ENCODE data around the gene IL1RN. TPM values are rescaled to one million over a fixed set of nuclear protein-coding genes. Genes with fewer than 3 reads are reported as not detected.

Gene IL1RN
- total RNA-seq, 2 donors from 2014 or later: 0.68 to 1.2 TPM

DNA sequence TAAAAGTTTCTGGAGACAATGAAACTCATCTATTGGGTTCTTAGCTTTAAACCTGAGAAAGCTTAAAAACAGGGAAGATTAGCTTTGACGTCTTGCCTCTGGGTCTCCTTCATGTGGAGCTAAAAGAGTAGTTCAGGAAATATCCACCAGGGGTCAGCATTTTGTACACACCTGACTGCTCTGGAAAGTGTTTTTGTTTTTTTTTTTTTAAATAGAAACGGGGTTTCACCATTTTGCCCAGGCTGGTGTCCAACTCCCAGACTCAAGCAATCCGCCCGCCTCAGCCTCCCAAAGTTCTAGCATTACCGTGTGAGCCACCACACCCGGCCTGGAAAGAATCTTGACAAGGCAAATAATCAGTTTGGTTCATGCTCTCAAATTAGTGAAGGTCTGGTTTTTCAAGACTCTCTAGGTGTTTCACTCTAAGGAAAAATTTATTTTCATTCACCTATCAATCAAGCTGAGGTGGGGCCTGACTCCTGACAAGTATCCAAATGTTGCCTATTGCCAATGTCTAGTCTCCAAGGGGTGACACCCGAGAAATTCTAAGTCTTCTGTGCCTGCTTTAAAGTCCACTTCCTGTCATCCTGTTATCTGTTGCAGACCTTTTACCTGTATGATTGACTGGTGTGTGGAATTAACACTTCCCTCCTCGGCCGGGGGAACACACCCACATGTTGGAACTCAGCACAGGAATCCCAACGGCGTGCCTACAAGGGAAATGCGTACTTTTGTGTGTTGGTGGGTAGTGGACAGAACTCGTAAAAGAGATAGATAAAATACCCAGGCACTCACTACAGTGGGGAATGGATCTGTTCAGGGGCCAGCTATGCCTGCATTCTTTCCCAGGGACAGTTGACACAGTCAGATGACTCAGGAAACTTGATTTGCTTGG, 11.3 kb downstream of the IL1RN start:
- no peaks in the 10 kb centered on the region for H3K9me3 ChIP-seq (ENCODE audit: control insufficient read depth, low read length, poor library complexity, severe bottlenecking)
- Mint-ChIP-seq H3K27me3 (no peaks in the 10 kb centered on the region), H3K4me1 (peaks cover 14% of the 10 kb centered on the region), H3K36me3 (ENCODE audit: low read depth) (no peaks in the 10 kb centered on the region), H3K4me3 (peak overlapping the region; percentile 49), H3K27ac (peak overlapping the region; percentile 60)
- ATAC-seq (peak; percentile 85), DNase-seq (peak in 1 of 3 donors; percentile 52)

DNA sequence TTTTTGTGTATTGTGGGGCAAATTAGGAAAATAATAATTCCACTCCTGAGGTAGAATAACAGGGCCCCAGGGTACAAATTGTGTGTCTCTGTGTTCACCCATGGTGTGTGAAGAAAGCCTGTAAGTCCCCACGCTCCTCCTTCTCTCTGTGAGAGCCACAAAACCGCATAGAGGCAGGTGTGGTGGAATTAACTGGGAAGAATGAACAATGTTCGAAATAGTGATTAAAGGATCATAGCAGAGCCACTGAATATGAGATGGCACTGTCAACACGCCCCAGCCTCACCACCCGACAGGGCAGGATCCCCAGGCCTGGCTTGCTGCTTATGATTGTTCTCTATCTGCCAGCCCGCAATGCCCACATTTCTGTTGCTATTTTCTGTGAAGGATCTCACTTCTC, 14.1 kb downstream of the IL1RN start:
- H3K27ac Mint-ChIP-seq: no peak overlapping the region
- H3K4me1 Mint-ChIP-seq: peaks cover 12% of the 10 kb centered on the region
- no peaks in the 10 kb centered on the region for H3K27me3 Mint-ChIP-seq
- no peak overlapping the region for H3K4me3 Mint-ChIP-seq
- H3K36me3 Mint-ChIP-seq (ENCODE audit: low read depth): no peaks in the 10 kb centered on the region
- no peaks in the 10 kb centered on the region for H3K9me3 ChIP-seq (ENCODE audit: control insufficient read depth, low read length, poor library complexity, severe bottlenecking)
- no peak for DNase-seq
- ATAC-seq: no peak

DNA sequence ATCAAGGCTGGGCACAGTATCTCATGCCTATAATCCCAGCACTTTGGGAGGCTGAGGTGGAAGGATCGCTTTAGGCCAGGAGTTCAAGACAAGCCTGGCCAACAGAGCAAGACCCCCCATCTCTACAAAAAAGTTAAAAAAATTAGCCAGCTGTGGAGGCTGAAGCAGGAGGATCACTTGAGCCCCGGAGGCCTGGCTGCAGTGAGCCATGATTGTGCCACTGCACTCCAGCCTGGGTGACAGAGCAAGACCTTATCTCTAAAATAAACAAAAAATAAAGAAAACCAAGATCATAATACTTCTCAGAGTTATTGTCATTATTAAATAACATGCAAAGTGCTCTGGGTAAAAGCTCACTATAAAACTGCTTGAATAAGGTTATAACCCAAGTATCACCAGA, 14.9 kb downstream of the IL1RN start:
- DNase-seq: no peak
- no peaks in the 10 kb centered on the region for H3K9me3 ChIP-seq (ENCODE audit: control insufficient read depth, low read length, poor library complexity, severe bottlenecking)
- Mint-ChIP-seq H3K27me3 (no peaks in the 10 kb centered on the region), H3K4me3 (no peak overlapping the region), H3K36me3 (ENCODE audit: low read depth) (no peaks in the 10 kb centered on the region), H3K4me1 (peaks cover 8% of the 10 kb centered on the region), H3K27ac (no peak overlapping the region)
- no peak for ATAC-seq

DNA sequence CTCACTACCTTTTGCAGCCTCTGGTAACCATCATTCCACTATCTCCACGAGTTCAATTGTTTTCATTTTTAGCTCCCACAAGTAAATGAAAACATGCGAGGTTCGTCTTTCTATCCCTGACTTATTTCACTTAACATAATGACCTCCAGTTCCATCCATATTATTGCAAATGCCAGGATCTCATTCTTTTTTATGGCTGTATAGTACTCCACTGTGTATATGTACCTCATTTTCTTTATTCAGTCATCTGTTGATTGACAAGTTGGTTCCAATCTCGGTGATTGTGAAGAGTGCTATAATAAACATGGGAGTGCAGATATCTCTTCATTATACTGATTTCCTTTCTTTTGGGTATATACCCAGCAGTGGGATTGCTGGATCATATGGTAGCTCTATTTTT, 16.9 kb downstream of the IL1RN start:
- no peaks in the 10 kb centered on the region for H3K9me3 ChIP-seq (ENCODE audit: control insufficient read depth, low read length, poor library complexity, severe bottlenecking)
- Mint-ChIP-seq H3K4me3 (no peak overlapping the region), H3K36me3 (ENCODE audit: low read depth) (no peaks in the 10 kb centered on the region), H3K27me3 (no peaks in the 10 kb centered on the region), H3K4me1 (no peaks in the 10 kb centered on the region), H3K27ac (no peak overlapping the region)
- DNase-seq (no peak), ATAC-seq (no peak)

DNA sequence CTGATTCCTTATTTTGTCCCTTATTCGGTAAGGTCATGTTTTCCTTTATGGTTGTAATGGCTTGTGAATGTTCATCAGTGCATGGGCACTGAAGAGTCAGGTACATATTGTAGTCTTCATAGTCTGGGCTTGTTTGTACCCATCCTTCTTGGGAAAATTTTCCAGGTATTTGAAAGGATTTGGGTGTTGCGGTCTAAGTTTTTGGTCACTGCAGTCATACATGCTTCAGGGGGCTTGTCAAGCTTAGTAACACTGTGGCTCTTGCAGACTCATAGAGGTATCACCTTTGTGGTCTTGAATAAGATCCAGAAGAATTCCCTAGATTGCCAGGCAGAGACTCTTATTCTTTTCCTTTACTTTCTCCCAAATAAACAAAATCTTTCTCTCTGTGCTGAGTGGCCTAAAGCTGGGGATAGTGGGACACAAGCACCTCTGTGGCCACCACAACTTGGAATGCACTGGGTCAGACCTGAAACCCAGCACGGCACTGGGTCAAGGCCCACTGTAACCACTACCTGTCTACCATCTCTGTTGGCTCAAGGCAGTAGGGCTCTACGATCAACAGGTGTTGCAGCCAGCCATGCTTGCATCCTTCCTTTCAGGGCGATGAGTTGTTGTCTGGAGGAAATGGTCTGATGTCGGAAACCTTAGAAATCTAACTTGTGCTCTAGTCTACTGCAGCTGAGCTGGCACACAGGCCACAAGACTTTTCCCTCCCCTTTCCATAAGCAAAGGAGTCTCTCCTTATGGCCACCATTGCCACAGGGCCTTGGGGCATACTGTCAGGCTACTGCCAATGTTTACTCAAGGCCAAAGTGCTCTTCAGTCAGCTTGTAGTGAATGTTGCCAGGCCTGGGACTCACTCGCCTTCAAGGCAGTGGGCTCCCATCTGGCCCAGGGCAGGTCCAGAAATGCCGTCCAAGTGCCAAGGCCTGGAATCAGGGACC, 21.5 kb downstream of the IL1RN start:
- no peaks in the 10 kb centered on the region for H3K9me3 ChIP-seq (ENCODE audit: control insufficient read depth, low read length, poor library complexity, severe bottlenecking)
- ATAC-seq (no peak), DNase-seq (no peak)
- no peak overlapping the region for H3K4me3 Mint-ChIP-seq
- H3K27me3 Mint-ChIP-seq: no peaks in the 10 kb centered on the region
- H3K4me1 Mint-ChIP-seq: no peaks in the 10 kb centered on the region
- H3K36me3 Mint-ChIP-seq (ENCODE audit: low read depth): no peaks in the 10 kb centered on the region
- H3K27ac Mint-ChIP-seq: no peak overlapping the region

DNA sequence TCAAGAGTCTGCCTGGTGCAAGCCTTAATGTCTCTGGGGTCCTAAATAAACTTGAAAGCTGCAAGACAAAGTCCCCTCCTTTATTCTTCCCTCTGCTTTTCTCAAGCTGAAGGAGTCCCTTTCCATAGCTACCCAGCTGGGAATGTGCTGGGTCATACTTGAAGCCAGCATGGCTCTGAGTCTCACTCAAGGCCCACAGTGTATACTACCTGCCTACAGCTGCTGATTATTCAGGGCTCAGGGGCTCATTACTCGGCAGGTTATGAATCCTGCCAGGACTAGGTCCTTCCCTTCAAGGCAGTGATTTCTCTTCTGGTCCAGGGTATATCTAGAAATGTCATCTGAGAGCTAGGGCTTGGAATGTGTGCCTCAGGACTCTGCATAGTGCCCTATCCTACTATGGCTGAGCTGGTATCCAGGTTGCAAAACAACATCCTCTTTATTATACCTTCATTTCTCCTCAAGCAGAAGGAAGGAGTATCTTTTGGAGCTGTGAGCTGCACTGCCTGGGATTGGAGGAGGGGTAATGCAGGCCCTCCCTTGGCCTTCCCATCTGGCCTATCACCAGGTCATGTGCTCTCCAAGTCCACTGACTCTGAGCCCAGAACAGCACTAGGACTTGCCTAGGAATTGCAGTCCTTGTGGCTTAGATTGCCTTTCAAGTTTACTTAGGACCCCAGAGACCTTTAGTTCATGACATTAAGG, 22.3 kb downstream of the IL1RN start:
- H3K36me3 Mint-ChIP-seq (ENCODE audit: low read depth): no peaks in the 10 kb centered on the region

DNA sequence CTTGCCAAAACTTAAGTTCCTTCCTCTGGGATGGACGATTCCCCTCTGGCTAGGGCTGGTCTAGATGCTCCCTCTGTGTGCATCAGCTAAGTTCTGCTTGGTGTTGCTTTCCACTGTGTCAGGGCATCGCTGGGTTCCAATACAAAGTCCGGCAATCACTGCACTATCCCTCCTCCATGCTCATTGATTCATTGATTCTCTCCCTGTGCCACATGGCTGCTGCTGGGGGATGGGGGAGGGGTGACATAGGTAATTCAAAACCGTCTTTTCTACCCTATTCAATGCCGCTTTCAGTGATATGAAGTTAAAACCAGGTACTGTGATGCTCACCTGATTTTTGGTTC, 22.8 kb downstream of the IL1RN start:
- no peak for ATAC-seq
- DNase-seq: no peak
- Mint-ChIP-seq H3K4me1 (no peaks in the 10 kb centered on the region), H3K27me3 (no peaks in the 10 kb centered on the region), H3K27ac (no peak overlapping the region), H3K36me3 (ENCODE audit: low read depth) (no peaks in the 10 kb centered on the region), H3K4me3 (no peak overlapping the region)
- no peaks in the 10 kb centered on the region for H3K9me3 ChIP-seq (ENCODE audit: control insufficient read depth, low read length, poor library complexity, severe bottlenecking)

More for the DNA sequence above, 22.3 kb downstream of the IL1RN start:
- no peaks in the 10 kb centered on the region for H3K4me1 Mint-ChIP-seq
- H3K27ac Mint-ChIP-seq: no peak overlapping the region
- no peak for DNase-seq
- H3K4me3 Mint-ChIP-seq: no peak overlapping the region
- H3K9me3 ChIP-seq (ENCODE audit: control insufficient read depth, low read length, poor library complexity, severe bottlenecking): no peaks in the 10 kb centered on the region
- no peak for ATAC-seq
- H3K27me3 Mint-ChIP-seq: no peaks in the 10 kb centered on the region

DNA sequence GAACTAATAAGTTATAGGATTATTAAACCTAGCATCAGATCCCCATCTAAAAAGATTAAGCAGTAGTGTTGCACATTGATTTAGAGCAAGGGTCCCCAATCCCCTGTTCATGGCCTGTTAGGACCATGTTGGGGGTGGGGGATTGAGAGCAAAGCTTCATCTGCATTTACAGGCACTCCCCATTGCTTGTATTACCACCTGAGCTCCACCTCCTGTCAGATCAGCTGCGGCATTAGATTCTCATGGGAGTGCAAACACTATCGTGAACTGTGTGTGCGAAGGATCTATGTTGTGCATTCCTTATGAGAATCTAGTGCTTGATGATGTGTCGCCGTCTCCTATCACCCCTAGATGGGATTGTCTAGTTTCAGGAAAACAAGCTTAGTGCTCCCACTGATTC, 27.9 kb downstream of the IL1RN start:
- H3K4me3 Mint-ChIP-seq: no peak overlapping the region
- no peak for DNase-seq
- no peak for ATAC-seq
- H3K9me3 ChIP-seq (ENCODE audit: control insufficient read depth, low read length, poor library complexity, severe bottlenecking): no peaks in the 10 kb centered on the region
- H3K27ac Mint-ChIP-seq: no peak overlapping the region
- H3K27me3 Mint-ChIP-seq: no peaks in the 10 kb centered on the region
- H3K4me1 Mint-ChIP-seq: peaks cover 19% of the 10 kb centered on the region
- no peaks in the 10 kb centered on the region for H3K36me3 Mint-ChIP-seq (ENCODE audit: low read depth)

DNA sequence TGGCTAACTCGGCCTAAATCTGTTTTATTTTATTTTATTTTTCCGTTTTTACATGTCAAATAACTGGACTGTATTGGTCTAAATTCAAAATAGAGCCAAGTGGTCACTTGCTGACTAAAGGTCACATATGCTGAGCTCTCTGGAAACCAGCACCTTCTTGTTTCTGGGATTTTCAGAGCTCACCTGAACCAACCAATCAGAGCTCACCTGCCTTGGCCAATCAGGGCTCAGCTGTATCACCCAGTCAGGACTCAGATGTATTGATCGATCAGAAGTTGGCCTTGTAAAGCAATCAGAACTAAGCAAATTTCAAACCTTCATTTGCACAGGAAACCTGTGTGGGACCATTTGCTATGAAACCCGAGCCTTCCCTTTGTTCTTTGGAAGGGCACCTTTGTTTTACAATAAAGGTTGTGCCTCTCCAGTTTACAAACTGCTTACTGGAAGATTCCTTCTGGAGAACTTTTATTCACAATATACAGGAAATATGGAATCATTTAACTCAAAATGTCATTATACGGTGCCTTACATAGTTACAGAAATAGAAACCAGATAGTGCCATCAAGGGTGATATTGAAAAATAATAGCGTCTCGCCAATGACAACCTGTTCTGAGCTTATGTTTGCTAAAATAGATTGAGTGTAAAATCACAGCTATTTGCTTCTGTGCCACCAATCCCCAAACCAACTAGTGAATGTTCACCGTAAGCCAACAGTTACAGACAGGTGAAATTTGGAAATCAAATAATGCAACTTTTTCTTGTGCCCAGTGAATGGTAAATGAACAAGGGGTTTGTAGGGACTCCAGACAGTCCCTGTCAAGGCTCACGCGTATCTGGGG, 29.1 kb downstream of the IL1RN start:
- Mint-ChIP-seq H3K27me3 (no peaks in the 10 kb centered on the region), H3K4me1 (peaks cover 19% of the 10 kb centered on the region), H3K36me3 (ENCODE audit: low read depth) (no peaks in the 10 kb centered on the region), H3K27ac (no peak overlapping the region), H3K4me3 (peak overlapping the region; percentile 90)
- DNase-seq (no peak), ATAC-seq (no peak)
- no peaks in the 10 kb centered on the region for H3K9me3 ChIP-seq (ENCODE audit: control insufficient read depth, low read length, poor library complexity, severe bottlenecking)

DNA sequence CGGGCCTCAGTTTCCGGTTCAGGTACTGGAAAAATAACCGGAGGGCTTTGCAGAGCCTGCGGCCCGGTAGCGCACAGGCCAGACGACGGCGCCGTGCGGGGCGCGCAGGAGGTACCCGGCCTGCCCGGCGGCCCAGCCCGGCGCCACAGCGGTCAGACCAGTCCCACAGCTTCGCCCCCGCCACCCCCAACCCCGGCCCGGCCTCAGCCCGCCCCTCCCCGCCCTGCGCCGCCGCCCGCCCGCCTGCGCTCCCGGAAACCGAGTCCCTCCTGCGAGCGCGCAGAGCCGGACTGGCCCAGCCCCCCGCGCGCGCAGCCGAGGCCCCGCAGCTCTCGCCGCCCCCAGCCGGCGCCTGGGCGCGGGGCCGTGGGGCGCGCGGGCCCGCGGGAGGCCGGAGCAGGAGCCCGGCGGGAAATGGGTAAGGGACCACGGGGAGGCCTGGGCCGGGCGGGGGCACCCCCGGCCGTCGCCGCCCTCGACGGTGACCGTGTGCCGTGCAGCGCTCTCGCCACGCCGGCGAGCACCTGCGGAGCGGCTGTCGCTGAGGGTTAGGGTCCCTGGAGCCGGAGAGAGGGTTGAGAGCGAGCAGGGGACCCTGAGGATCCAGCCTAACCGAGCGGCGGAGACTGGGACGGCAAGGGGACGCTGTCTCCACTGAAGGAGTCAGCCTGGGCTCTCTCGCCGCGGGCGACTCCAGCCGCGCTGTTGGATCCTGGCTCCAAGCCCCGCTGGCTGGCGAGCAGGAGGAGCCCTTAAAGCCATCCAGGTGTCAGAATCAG, 29.9 kb downstream of the IL1RN start:
- no peaks in the 10 kb centered on the region for H3K36me3 Mint-ChIP-seq (ENCODE audit: low read depth)
- H3K4me3 Mint-ChIP-seq: peak overlapping the region; percentile 90
- peak overlapping the region; percentile 86 for H3K27ac Mint-ChIP-seq
- DNase-seq (peak in 2 of 3 donors; percentile 22 to 45), ATAC-seq (peak; percentile 86)
- no peaks in the 10 kb centered on the region for H3K27me3 Mint-ChIP-seq
- no peaks in the 10 kb centered on the region for H3K9me3 ChIP-seq (ENCODE audit: control insufficient read depth, low read length, poor library complexity, severe bottlenecking)
- peaks cover 19% of the 10 kb centered on the region for H3K4me1 Mint-ChIP-seq

DNA sequence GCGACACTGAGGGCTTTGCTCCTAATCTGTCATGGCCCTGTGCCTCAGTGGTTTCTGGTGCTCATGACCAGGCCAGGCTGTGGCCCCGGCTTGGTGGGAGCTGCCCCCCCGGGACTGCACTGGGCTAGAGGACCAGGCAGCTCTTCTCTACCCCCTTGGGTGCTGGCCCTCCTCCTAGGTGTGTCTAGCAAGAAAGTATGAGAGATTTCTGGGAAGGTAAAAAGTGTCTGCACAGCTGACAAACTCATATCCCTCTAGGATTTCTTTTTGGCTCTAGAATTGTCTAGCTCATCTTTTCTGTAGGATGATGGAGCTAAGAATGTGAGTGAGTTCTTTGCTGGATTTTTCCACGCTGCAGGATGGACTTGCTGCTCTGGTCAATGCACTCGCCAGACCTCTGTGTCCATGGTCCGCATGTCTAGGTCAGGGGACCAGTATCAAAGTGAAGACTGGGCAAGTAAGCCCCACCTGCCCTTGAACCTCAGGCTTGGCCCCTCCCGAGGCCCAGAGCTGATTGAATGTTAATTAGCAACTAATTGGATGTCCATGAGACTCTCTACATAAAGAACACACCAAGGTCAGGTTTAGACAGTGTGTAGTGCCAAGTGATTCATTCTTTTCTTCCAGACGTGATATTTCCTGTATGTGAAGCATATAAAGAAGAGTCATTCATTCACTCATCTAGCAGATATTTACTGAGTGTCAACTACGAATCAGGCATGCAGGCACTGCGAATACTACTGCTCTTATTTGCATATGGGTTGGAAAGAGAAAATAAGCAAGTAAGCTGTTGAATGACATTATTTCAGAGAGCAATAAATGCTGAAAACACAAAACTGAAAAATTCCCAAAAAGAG, 30.7 kb downstream of the IL1RN start:
- Mint-ChIP-seq H3K4me1 (peaks cover 26% of the 10 kb centered on the region), H3K27ac (peak overlapping the region; percentile 86), H3K27me3 (no peaks in the 10 kb centered on the region), H3K36me3 (ENCODE audit: low read depth) (no peaks in the 10 kb centered on the region), H3K4me3 (peak overlapping the region; percentile 90)
- no peak for ATAC-seq
- H3K9me3 ChIP-seq (ENCODE audit: control insufficient read depth, low read length, poor library complexity, severe bottlenecking): no peaks in the 10 kb centered on the region
- DNase-seq: no peak
